HCT116 (cell line): ENCODE results near the gene SLC25A25. TPM values are rescaled to one million over a fixed set of nuclear protein-coding genes. Genes with fewer than 3 reads are reported as not detected.

Experiments
- ATAC-seq: fragments of 200-7000 bp; cut with Tn5 transposase; 2 replicates; pipeline ENCODE4 v1.9.1; 2020; ENCODE audit warnings: mild to moderate bottlenecking, moderate library complexity
- BruUV-seq: library from RNA; stranded (reverse); fragments of 400-500 nt; replicated peaks from 2 replicates; lab custom pipeline; 2021; lab: Mats Ljungman, UMichigan
- CTCF ChIA-PET: fragments of 300-600 bp; sonication (Branson Sonifier 250); formaldehyde crosslinking; loops from one replicate; lab custom pipeline; 2021; ENCODE audit warnings: antibody characterized with exemption; lab: Charles Lee
- POLR2A ChIA-PET: fragments of 300-600, 350-600 bp; sonication (Branson Sonifier 250); formaldehyde crosslinking; loops from one replicate; lab custom pipeline; 2021; ENCODE audit warnings: antibody characterized with exemption; lab: Charles Lee
- RAD21 ChIA-PET, 2 experiments: fragments of 300-600 bp; sonication (Branson Sonifier 250); formaldehyde crosslinking; loops; one replicate each; lab custom pipeline; 2023; ENCODE audit warnings: low total read pairs in 2 of 2; ENCODE audit not compliant: uncharacterized antibody in 2 of 2, unreplicated experiment in 2 of 2, low non-redundant PET in 1 of 2; lab: Charles Lee
- DNase-seq: peaks from one replicate; pipeline ENCODE4 v3.0.0-alpha.2; 2010; ENCODE audit warnings: low read depth, low spot score
- H2AFZ ChIP-seq: fragments of 200-600 bp; shearing (Covaris generic), sonication (generic); 2 replicates; pipeline ENCODE4 v1.6.1; 2017; ENCODE audit warnings: low read depth, mixed run types, mixed read lengths, antibody characterized with exemption, low read length; ENCODE audit not compliant: poor library complexity, severe bottlenecking
- H3K27ac ChIP-seq: 2 replicates; pipeline ENCODE4 v1.5.1; 2012; ENCODE audit warnings: low read depth, low read length
- H3K27me3 ChIP-seq: fragments of 200-600 bp; sonication (generic); 2 replicates; pipeline ENCODE4 v1.6.1; 2016; ENCODE audit warnings: mixed run types, low read length, mixed read lengths; ENCODE audit not compliant: insufficient read depth
- H3K36me3 ChIP-seq, 2 experiments: fragments of 200-500 bp in 1 of 2; fragments of 200-600 bp in 1 of 2; sonication (Bioruptor generic) in 1 of 2; sonication (generic) in 1 of 2; 2 replicates each; pipeline versions ENCODE4 v1.5.1 to v1.6.1; 2014 to 2016; ENCODE audit warnings: low read length in 2 of 2, inconsistent platforms in 1 of 2, mixed read lengths in 1 of 2, mixed run types in 1 of 2; ENCODE audit not compliant: insufficient read depth in 2 of 2, control insufficient read depth in 1 of 2
- H3K4me1 ChIP-seq, 2 experiments: fragments of 200-600 bp in 1 of 2; sonication (generic) in 1 of 2; 2 replicates each; pipeline versions ENCODE4 v1.5.1 to v1.6.1; 2012 to 2017; ENCODE audit warnings: low read length in 2 of 2, inconsistent platforms in 1 of 2, mild to moderate bottlenecking in 1 of 2, mixed read lengths in 1 of 2, mixed run types in 1 of 2, moderate library complexity in 1 of 2; ENCODE audit not compliant: insufficient read depth in 2 of 2, control insufficient read depth in 1 of 2
- H3K4me2 ChIP-seq: fragments of 200-600 bp; sonication (generic); 2 replicates; pipeline ENCODE4 v1.6.1; 2017; ENCODE audit warnings: mixed run types, low read length, mixed read lengths
- H3K4me3 ChIP-seq, 2 experiments: fragments of 200-600 bp in 1 of 2; sonication (generic) in 1 of 2; replicated peaks in 1 of 2; 2 replicates each; pipeline ENCODE4 v1.5.1; 2011 to 2016; ENCODE audit warnings: low read length in 2 of 2, control low read depth in 1 of 2, low read depth in 1 of 2, mild to moderate bottlenecking in 1 of 2, mixed read lengths in 1 of 2, mixed run types in 1 of 2
- H3K79me2 ChIP-seq: fragments of 200-600 bp; sonication (generic); 2 replicates; pipeline ENCODE4 v1.6.1; 2017; ENCODE audit warnings: mild to moderate bottlenecking, mixed run types, low read length, moderate library complexity, mixed read lengths; ENCODE audit not compliant: insufficient read depth
- H3K9ac ChIP-seq: fragments of 200-600 bp; sonication (generic); 2 replicates; pipeline ENCODE4 v1.6.1; 2016; ENCODE audit warnings: low read length, mixed read lengths
- H3K9me2 ChIP-seq: fragments of 200-600 bp; sonication (generic), shearing (Covaris generic); 2 replicates; pipeline ENCODE4 v1.6.1; 2017; ENCODE audit warnings: mixed run types, mild to moderate bottlenecking, moderate library complexity; ENCODE audit not compliant: insufficient read depth
- H3K9me3 ChIP-seq, 2 experiments: fragments of 200-500 bp in 1 of 2; fragments of 200-600 bp in 1 of 2; sonication (Bioruptor generic) in 1 of 2; sonication (generic) in 1 of 2; 2 replicates each; pipeline ENCODE4 v1.6.1; 2014 to 2017; ENCODE audit warnings: low read length in 2 of 2, mixed read lengths in 2 of 2, inconsistent platforms in 1 of 2, low read depth in 1 of 2, mild to moderate bottlenecking in 1 of 2, mixed run types in 1 of 2, moderate library complexity in 1 of 2; ENCODE audit not compliant: control insufficient read depth in 1 of 2, insufficient read depth in 1 of 2
- H4K20me1 ChIP-seq: fragments of 200-600 bp; sonication (generic), shearing (Covaris generic); 2 replicates; pipeline ENCODE4 v1.6.1; 2017; ENCODE audit warnings: mixed run types, mild to moderate bottlenecking, moderate library complexity; ENCODE audit not compliant: insufficient read depth
- ATF3 ChIP-seq: IDR thresholded peaks from 2 replicates; pipeline ENCODE4 v1.6.1; 2012
- CBX3 ChIP-seq: IDR thresholded peaks from 2 replicates; pipeline ENCODE4 v1.6.1; 2012; ENCODE audit warnings: low read depth
- CEBPB ChIP-seq: IDR thresholded peaks from 2 replicates; pipeline ENCODE4 v1.6.1; 2012; ENCODE audit warnings: low read depth
- EGR1 ChIP-seq: IDR thresholded peaks from 2 replicates; pipeline ENCODE4 v1.6.1; 2012; ENCODE audit warnings: low read depth
- ELF1 ChIP-seq: IDR thresholded peaks from 2 replicates; pipeline ENCODE4 v1.6.1; 2012; ENCODE audit warnings: low read depth, borderline replicate concordance
- EZH2phosphoT487 ChIP-seq: fragments of 200-600 bp; IDR thresholded peaks from 2 replicates; pipeline ENCODE4 v1.6.1; 2018; ENCODE audit warnings: antibody characterized with exemption, borderline replicate concordance
- FOSL1 ChIP-seq: IDR thresholded peaks from 2 replicates; pipeline ENCODE4 v1.6.1; 2012; ENCODE audit warnings: low read depth
- JUND ChIP-seq: IDR thresholded peaks from 2 replicates; pipeline ENCODE4 v1.6.1; 2012
- MAX ChIP-seq: IDR thresholded peaks from 2 replicates; pipeline ENCODE4 v1.6.1; 2012
- POLR2AphosphoS5 ChIP-seq: IDR thresholded peaks from 2 replicates; pipeline ENCODE4 v1.6.1; 2011; ENCODE audit warnings: mild to moderate bottlenecking, low read depth, low read length, moderate library complexity
- SIN3A ChIP-seq: IDR thresholded peaks from 2 replicates; pipeline ENCODE4 v1.6.1; 2012; ENCODE audit warnings: low read depth
- SRF ChIP-seq: IDR thresholded peaks from 2 replicates; pipeline ENCODE4 v1.6.1; 2012; ENCODE audit warnings: low read depth
- YY1 ChIP-seq: IDR thresholded peaks from 2 replicates; pipeline ENCODE4 v1.6.1; 2011; ENCODE audit warnings: low read length, low read depth, moderate library complexity, mild to moderate bottlenecking; ENCODE audit not compliant: insufficient replicate concordance; ENCODE audit errors: extremely low read depth
- ZFX ChIP-seq: fragments of 450-650 bp; IDR thresholded peaks from 2 replicates; pipeline ENCODE4 v1.6.1; 2017
- intact Hi-C: fragments of 100-400 bp; cut with micrococcal nuclease; formaldehyde crosslinking; loops from 2 replicates; pipeline ENCODE4 v1.10.0; 2022
- total RNA-seq: library from RNA; stranded (reverse); gene quantifications from one replicate; pipeline ENCODE4 v1.2.1, GENCODE V29; 2021; ENCODE audit not compliant: unreplicated experiment
- TF ChIP-seq, protein P1 (sequence below), 3 experiments: fragments of 200-600 bp in 1 of 3; sonication (generic) in 1 of 3; IDR thresholded peaks in 2 of 3; conservative IDR thresholded peaks in 1 of 3; 2 replicates each; pipeline ENCODE4 v1.5.1; 2012 to 2017; ENCODE audit warnings: low read depth in 2 of 3, low read length in 2 of 3, antibody characterized with exemption in 1 of 3, borderline replicate concordance in 1 of 3, control low read depth in 1 of 3, mild to moderate bottlenecking in 1 of 3, mixed read lengths in 1 of 3, mixed run types in 1 of 3, moderate library complexity in 1 of 3; ENCODE audit not compliant: insufficient read depth in 1 of 3
- TF ChIP-seq, protein P2 (sequence below): IDR thresholded peaks from 2 replicates; pipeline ENCODE4 v1.6.1; 2011; ENCODE audit warnings: mild to moderate bottlenecking, low read length, moderate library complexity; ENCODE audit not compliant: insufficient replicate concordance; ENCODE audit errors: extremely low read depth
- TF ChIP-seq, protein P3 (sequence below): IDR thresholded peaks from 2 replicates; pipeline ENCODE4 v1.6.1; 2012; ENCODE audit warnings: low read depth

The SLC25A25 gene
- total RNA-seq, 1 experiment from 2014 or later, result 15.3 TPM

- POLR2A ChIA-PET, result interaction anchor here (0.7 kb wide), 1 partner anchor 23 kb away, joined by 3 read pairs; no protein-coding TSS in a partner anchor
- BruUV-seq, result no TSS peak
- CTCF ChIA-PET, result no interaction called here
- H3K4me1 ChIP-seq, result peaks cover 36 to 58% of the 10 kb centered on the region in 2 experiments
- no peaks in the 10 kb centered on the region for H3K36me3 ChIP-seq
- ATAC-seq (no peak), DNase-seq (no peak)
- H3K27me3 ChIP-seq, result no peaks in the 10 kb centered on the region
- H3K9ac ChIP-seq, result no peak overlapping the region
- no peak overlapping the region for H3K4me3 ChIP-seq
- no peaks in the 10 kb centered on the region for H3K79me2 ChIP-seq
- H3K27ac ChIP-seq, result no peak overlapping the region
- H2AFZ ChIP-seq, result no peak overlapping the region
- H4K20me1 ChIP-seq, result no peaks in the 10 kb centered on the region
- intact Hi-C loops, result no loop called here
- H3K4me2 ChIP-seq, result no peak overlapping the region
- RAD21 ChIA-PET, result no interaction called here
- TF ChIP-seq ZFX (no peak), ATF3 (no peak), MAX (no peak), JUND (no peak), SRF (no peak), EZH2phosphoT487 (no peak), YY1 (no peak), FOSL1 (no peak), POLR2AphosphoS5 (no peak), ELF1 (no peak), CBX3 (no peak), EGR1 (no peak), CEBPB (no peak), SIN3A (no peak)
- TF ChIP-seq, protein P1, sequence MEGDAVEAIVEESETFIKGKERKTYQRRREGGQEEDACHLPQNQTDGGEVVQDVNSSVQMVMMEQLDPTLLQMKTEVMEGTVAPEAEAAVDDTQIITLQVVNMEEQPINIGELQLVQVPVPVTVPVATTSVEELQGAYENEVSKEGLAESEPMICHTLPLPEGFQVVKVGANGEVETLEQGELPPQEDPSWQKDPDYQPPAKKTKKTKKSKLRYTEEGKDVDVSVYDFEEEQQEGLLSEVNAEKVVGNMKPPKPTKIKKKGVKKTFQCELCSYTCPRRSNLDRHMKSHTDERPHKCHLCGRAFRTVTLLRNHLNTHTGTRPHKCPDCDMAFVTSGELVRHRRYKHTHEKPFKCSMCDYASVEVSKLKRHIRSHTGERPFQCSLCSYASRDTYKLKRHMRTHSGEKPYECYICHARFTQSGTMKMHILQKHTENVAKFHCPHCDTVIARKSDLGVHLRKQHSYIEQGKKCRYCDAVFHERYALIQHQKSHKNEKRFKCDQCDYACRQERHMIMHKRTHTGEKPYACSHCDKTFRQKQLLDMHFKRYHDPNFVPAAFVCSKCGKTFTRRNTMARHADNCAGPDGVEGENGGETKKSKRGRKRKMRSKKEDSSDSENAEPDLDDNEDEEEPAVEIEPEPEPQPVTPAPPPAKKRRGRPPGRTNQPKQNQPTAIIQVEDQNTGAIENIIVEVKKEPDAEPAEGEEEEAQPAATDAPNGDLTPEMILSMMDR (IDR thresholded peaks at IDR 0.05 in 2 of 3, conservative IDR thresholded peaks at IDR 0.05 in 1 of 3; ENCODE audit: borderline replicate concordance in 1 of 3, insufficient read depth in 1 of 3, low read depth in 2 of 3, low read length in 2 of 3), result no peak
- TF ChIP-seq, protein P2, sequence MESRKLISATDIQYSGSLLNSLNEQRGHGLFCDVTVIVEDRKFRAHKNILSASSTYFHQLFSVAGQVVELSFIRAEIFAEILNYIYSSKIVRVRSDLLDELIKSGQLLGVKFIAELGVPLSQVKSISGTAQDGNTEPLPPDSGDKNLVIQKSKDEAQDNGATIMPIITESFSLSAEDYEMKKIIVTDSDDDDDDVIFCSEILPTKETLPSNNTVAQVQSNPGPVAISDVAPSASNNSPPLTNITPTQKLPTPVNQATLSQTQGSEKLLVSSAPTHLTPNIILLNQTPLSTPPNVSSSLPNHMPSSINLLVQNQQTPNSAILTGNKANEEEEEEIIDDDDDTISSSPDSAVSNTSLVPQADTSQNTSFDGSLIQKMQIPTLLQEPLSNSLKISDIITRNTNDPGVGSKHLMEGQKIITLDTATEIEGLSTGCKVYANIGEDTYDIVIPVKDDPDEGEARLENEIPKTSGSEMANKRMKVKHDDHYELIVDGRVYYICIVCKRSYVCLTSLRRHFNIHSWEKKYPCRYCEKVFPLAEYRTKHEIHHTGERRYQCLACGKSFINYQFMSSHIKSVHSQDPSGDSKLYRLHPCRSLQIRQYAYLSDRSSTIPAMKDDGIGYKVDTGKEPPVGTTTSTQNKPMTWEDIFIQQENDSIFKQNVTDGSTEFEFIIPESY, result no peak
- TF ChIP-seq, protein P3, sequence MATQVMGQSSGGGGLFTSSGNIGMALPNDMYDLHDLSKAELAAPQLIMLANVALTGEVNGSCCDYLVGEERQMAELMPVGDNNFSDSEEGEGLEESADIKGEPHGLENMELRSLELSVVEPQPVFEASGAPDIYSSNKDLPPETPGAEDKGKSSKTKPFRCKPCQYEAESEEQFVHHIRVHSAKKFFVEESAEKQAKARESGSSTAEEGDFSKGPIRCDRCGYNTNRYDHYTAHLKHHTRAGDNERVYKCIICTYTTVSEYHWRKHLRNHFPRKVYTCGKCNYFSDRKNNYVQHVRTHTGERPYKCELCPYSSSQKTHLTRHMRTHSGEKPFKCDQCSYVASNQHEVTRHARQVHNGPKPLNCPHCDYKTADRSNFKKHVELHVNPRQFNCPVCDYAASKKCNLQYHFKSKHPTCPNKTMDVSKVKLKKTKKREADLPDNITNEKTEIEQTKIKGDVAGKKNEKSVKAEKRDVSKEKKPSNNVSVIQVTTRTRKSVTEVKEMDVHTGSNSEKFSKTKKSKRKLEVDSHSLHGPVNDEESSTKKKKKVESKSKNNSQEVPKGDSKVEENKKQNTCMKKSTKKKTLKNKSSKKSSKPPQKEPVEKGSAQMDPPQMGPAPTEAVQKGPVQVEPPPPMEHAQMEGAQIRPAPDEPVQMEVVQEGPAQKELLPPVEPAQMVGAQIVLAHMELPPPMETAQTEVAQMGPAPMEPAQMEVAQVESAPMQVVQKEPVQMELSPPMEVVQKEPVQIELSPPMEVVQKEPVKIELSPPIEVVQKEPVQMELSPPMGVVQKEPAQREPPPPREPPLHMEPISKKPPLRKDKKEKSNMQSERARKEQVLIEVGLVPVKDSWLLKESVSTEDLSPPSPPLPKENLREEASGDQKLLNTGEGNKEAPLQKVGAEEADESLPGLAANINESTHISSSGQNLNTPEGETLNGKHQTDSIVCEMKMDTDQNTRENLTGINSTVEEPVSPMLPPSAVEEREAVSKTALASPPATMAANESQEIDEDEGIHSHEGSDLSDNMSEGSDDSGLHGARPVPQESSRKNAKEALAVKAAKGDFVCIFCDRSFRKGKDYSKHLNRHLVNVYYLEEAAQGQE, result no peak
- H3K9me2 ChIP-seq, result no peaks in the 10 kb centered on the region
- H3K9me3 ChIP-seq, result no peaks in the 10 kb centered on the region
Measured at GRCh38 chr9:128055344-128056040, 12.5 kb upstream of the SLC25A25 start.
